Caki2 (cell line): Measurements from ENCODE around the gene CDAN1. TPM values are rescaled to one million over a fixed set of nuclear protein-coding genes. Genes with fewer than 3 reads are reported as not detected.
"Not testable (repeated sequence)": the region's sequence is repeated elsewhere in the genome, so short reads cannot be mapped to it uniquely, and the experiment has no call there.

Source experiments
- DNase-seq: peaks from one replicate; pipeline ENCODE4 v3.0.0-alpha.2; 2015; ENCODE audit warnings: low read depth
- in situ Hi-C: cut with HindIII; loops from 2 replicates; pipeline ENCODE4 v1.10.0; 2016; ENCODE audit warnings: low sequenced_read_pairs, low pct_unique_long_range_greater_than_20kb, mixed read lengths
- total RNA-seq: library from RNA; depleted of rRNA; stranded (reverse); fragments of >200 nt; shearing (Covaris generic); gene quantifications from 2 replicates; pipeline ENCODE4 v1.2.3, GENCODE V29; 2014; ENCODE audit warnings: low replicate concordance; rRNA removed

The CDAN1 gene
- 10.8 and 12.1 TPM in 2 replicates for total RNA-seq

GRCh38 chr15:42736793-42737528, at the start of gene CDAN1:
CDAN1 (minus strand) TSS chr15:42737128; CDS start chr15:42737102, 26 bp downstream.
- in situ Hi-C loops, result no loop called here
- DNase-seq, result peak; percentile 80

GRCh38 chr15:42785569-42785968, 48.6 kb upstream of the CDAN1 start:
- no peak for DNase-seq
- in situ Hi-C loops, result no loop called here

GRCh38 chr15:42784705-42785104, 47.8 kb upstream of the CDAN1 start:
- in situ Hi-C loops, result no loop called here
- DNase-seq, result no peak

GRCh38 chr15:42782716-42783115, 45.8 kb upstream of the CDAN1 start:
- no peak for DNase-seq
- in situ Hi-C loops, result no loop called here

GRCh38 chr15:42775416-42775815, 38.5 kb upstream of the CDAN1 start:
- in situ Hi-C loops, result no loop called here

GRCh38 chr15:42772901-42773300, 36.0 kb upstream of the CDAN1 start:
- in situ Hi-C loops, result no loop called here
- no peak for DNase-seq

More at GRCh38 chr15:42775416-42775815, 38.5 kb upstream of the CDAN1 start:
- DNase-seq, result no peak

- DNase-seq, result no peak
Observed at GRCh38 chr15:42772144-42772543, 35.2 kb upstream of the CDAN1 start.

GRCh38 chr15:42766109-42766508, 29.2 kb upstream of the CDAN1 start:
- DNase-seq, in situ Hi-C loops: not testable (repeated sequence)

More at GRCh38 chr15:42772144-42772543, 35.2 kb upstream of the CDAN1 start:
- in situ Hi-C loops, result no loop called here

GRCh38 chr15:42764154-42764731, 27.3 kb upstream of the CDAN1 start:
- DNase-seq, in situ Hi-C loops: not testable (repeated sequence)

GRCh38 chr15:42761813-42762212, 24.9 kb upstream of the CDAN1 start:
- in situ Hi-C loops, result not testable (repeated sequence)

GRCh38 chr15:42760759-42761158, 23.8 kb upstream of the CDAN1 start:
- in situ Hi-C loops, result no loop called here
- DNase-seq, result no peak

More at GRCh38 chr15:42761813-42762212, 24.9 kb upstream of the CDAN1 start:
- DNase-seq, result not testable (repeated sequence)

GRCh38 chr15:42759093-42759492, 22.2 kb upstream of the CDAN1 start:
- in situ Hi-C loops, result no loop called here
- no peak for DNase-seq

- DNase-seq, result no peak
- in situ Hi-C loops, result no loop called here
Observed at GRCh38 chr15:42750306-42750705, 13.4 kb upstream of the CDAN1 start.

GRCh38 chr15:42749266-42749665, 12.3 kb upstream of the CDAN1 start:
- DNase-seq, result no peak
- in situ Hi-C loops, result no loop called here

- in situ Hi-C loops, result no loop called here
- no peak for DNase-seq
Observed at GRCh38 chr15:42744195-42744594, 7.3 kb upstream of the CDAN1 start.

GRCh38 chr15:42742149-42742548, 5.2 kb upstream of the CDAN1 start:
- in situ Hi-C loops, result no loop called here

GRCh38 chr15:42741710-42742109, 4.8 kb upstream of the CDAN1 start:
- in situ Hi-C loops, result no loop called here
- no peak for DNase-seq

More at GRCh38 chr15:42742149-42742548, 5.2 kb upstream of the CDAN1 start:
- DNase-seq, result no peak

GRCh38 chr15:42737529-42738328, 801 bp upstream of the CDAN1 start:
- in situ Hi-C loops, result no loop called here

More at GRCh38 chr15:42737529-42738328, 801 bp upstream of the CDAN1 start:
- DNase-seq, result peak; percentile 23
